Measurements from ENCODE around the gene ANTKMT.

DNA sequence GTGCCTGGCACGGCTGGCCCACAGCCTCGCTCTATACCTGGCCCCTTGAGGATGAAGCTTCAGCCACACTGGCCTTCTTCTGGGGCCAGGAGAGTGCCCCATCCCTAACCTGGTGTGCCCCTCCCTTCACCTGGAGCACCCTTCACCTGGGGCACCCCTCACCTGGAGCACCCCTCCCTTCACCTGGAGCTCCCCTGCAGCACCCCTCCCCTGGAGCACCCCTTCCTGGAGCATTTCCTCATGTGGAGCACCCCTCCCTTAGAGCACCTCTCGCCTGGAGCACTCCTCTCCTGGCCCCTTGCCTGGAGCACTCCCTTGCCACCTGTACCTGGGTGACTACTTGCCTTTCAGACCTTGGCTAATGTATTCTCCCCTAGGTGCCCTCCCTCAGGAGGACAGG, 12.9 kb upstream of the ANTKMT start:
- TF ChIP-seq POLR2A (IDR thresholded peaks at IDR 0.05; ENCODE audit: low read depth, low read length) (no peak), TAF1 (IDR thresholded peaks at IDR 0.05; ENCODE audit: borderline replicate concordance, low read depth, low read length) (no peak)

Measured in GM12892 (cell line).